NT2/D1 (cell line): Measurements from ENCODE around the gene TBC1D22A.

ENCODE experiments used
- SUZ12 ChIP-seq: IDR thresholded peaks from 2 replicates; pipeline ENCODE4 v1.6.1; 2011; ENCODE audit not compliant: insufficient read length, insufficient read depth; ENCODE audit errors: extremely low read depth
- YY1 ChIP-seq: IDR thresholded peaks from 2 replicates; pipeline ENCODE4 v1.6.1; 2011; ENCODE audit not compliant: insufficient read length, insufficient read depth
- ZNF274 ChIP-seq: IDR thresholded peaks from 2 replicates; pipeline ENCODE4 v1.6.1; 2011; ENCODE audit warnings: mild to moderate bottlenecking, low read depth, low read length

GRCh38 chr22:46853191-46853590 is 90.7 kb downstream of the TBC1D22A start:
- no peak for TF ChIP-seq SUZ12
- no peak for TF ChIP-seq ZNF274
- TF ChIP-seq YY1 = no peak
